Peyer's patch (tissue), 4 donors: ENCODE data around the gene TMEM237. TPM values are rescaled to one million over a fixed set of nuclear protein-coding genes. Genes with fewer than 3 reads are reported as not detected.

Experiments used
- DNase-seq, 3 donors: peaks; one replicate each; pipeline ENCODE4 v3.0.0-alpha.2; 2017 to 2019
- H3K27ac ChIP-seq, 4 donors: fragments of 200-600 bp; sonication (generic); one replicate each; pipeline ENCODE4 v1.5.1; 2016 to 2019
- H3K27me3 ChIP-seq, 2 donors: fragments of 200-600 bp; sonication (generic); one replicate each; pipeline ENCODE4 v1.5.1; 2019
- H3K36me3 ChIP-seq, 3 donors: fragments of 200-600 bp; sonication (generic); one replicate each; pipeline ENCODE4 v1.5.1; 2016 to 2019
- H3K4me1 ChIP-seq, 4 donors: fragments of 200-600 bp; sonication (generic); one replicate each; pipeline ENCODE4 v1.5.1; 2016 to 2019
- H3K4me3 ChIP-seq, 4 donors: fragments of 200-600 bp; sonication (generic); 1 replicate in 3 of 4; 2 replicates in 1 of 4; pipeline ENCODE4 v1.5.1; 2016 to 2019; ENCODE audit warnings: mild to moderate bottlenecking in 1 of 4
- H3K9me3 ChIP-seq, 4 donors: fragments of 200-600 bp; sonication (generic); one replicate each; pipeline ENCODE4 v1.5.1; 2016 to 2019; ENCODE audit warnings: mild to moderate bottlenecking in 1 of 4
- POLR2A ChIP-seq, 2 donors: fragments of 450-650 bp; IDR thresholded peaks; one replicate each; pipeline ENCODE4 v1.5.1; 2017; ENCODE audit warnings: antibody characterized with exemption in 2 of 2, mild to moderate bottlenecking in 2 of 2, moderate library complexity in 2 of 2
- total RNA-seq, 4 donors: library from RNA; depleted of rRNA; stranded (reverse); fragments of >200 nt; gene quantifications; one replicate each; pipeline ENCODE4 v1.1.0, GENCODE V29; 2016
- TF ChIP-seq, protein P1 (sequence below), 6 experiments: fragments of 450-650 bp in 4 of 6; fragments of 200-600 bp in 2 of 6; sonication (generic) in 1 of 6; IDR thresholded peaks; one replicate each; pipeline ENCODE4 v1.5.1; 2017 to 2019; ENCODE audit warnings: antibody characterized with exemption in 6 of 6, mild to moderate bottlenecking in 3 of 6, moderate library complexity in 1 of 6

TMEM237 gene
- total RNA-seq, 4 donors from 2014 or later = 2.7 to 13.2 (median 6.0) TPM

DNA sequence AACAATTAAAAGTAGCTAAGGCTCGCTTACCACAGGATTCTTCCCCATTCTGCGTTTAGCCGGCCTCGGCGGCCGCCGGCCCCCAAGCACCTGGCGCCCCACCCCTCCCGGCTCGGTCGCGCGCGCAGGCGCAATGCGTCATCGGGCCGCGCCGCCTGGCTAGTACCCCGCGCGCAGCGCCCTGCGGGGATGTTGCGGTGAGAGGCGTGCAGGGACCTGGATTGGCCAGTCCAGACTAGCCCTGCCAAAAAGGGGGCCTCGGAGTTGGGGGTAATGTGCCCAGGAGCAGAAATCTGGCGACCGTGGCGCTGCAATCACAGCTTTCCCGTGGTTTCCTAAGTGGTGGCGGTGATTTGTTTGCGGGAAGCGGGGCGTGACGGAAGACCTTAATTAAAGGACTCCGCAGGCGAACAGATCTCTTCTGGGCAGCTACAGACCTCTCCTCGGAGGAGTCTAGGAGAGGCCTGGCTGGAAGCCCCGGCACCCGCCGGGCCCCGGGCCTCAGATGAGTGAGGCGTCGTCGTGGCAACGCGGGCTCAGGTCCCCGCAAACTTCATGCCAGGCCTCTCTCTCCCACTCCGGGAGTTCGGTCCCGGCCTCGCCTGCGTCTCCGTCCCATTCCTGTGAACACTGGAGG is 606 bp downstream of the TMEM237 start:
- Histone ChIP-seq H3K4me1 (peaks cover 0 to 4% (median 0%) of the 10 kb centered on the region in 4 donors), H3K27me3 (no peaks in the 10 kb centered on the region), H3K36me3 (no peaks in the 10 kb centered on the region), H3K4me3 (peak overlapping the region; percentile 71 to 91 (median 82)), H3K9me3 (no peaks in the 10 kb centered on the region), H3K27ac (peak overlapping the region; percentile 80 to 83 (median 81))
- TF ChIP-seq, protein P1, sequence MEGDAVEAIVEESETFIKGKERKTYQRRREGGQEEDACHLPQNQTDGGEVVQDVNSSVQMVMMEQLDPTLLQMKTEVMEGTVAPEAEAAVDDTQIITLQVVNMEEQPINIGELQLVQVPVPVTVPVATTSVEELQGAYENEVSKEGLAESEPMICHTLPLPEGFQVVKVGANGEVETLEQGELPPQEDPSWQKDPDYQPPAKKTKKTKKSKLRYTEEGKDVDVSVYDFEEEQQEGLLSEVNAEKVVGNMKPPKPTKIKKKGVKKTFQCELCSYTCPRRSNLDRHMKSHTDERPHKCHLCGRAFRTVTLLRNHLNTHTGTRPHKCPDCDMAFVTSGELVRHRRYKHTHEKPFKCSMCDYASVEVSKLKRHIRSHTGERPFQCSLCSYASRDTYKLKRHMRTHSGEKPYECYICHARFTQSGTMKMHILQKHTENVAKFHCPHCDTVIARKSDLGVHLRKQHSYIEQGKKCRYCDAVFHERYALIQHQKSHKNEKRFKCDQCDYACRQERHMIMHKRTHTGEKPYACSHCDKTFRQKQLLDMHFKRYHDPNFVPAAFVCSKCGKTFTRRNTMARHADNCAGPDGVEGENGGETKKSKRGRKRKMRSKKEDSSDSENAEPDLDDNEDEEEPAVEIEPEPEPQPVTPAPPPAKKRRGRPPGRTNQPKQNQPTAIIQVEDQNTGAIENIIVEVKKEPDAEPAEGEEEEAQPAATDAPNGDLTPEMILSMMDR (IDR thresholded peaks at IDR 0.05) = peak in 3 of 6 experiments; percentile 15 to 45 (median 16)
- TF ChIP-seq POLR2A (IDR thresholded peaks at IDR 0.05) = peak; percentile 21 to 49
- DNase-seq = peak; percentile 74 to 88 (median 88)

DNA sequence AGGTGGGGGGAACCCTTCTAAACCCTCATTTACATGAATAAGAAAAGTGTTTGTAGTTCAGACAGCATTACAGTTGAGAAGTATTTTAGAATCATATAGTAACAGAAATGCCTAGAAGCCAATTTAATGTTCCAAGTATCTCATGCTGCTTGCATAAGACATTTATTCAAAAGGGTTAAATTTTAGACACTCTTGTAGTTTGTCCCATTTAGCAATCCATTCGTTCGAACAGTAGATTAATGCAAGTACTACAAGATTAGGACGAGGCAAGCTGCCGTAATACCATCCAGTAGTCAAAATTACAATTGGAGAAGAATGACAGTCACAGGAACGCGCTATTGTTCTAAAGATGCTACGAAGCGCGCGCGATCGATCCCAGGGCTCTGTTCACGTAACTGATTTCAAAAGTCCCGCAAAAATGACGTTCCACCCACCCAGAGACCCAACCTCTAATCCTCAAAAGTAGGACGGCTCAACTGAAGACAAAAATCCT is 1.2 kb downstream of the TMEM237 start:
- no peaks in the 10 kb centered on the region for H3K9me3 ChIP-seq
- no peaks in the 10 kb centered on the region for H3K27me3 ChIP-seq
- TF ChIP-seq, protein P1 (IDR thresholded peaks at IDR 0.05) = no peak
- no peaks in the 10 kb centered on the region for H3K36me3 ChIP-seq
- peaks cover 0 to 4% (median 0%) of the 10 kb centered on the region in 4 donors for H3K4me1 ChIP-seq
- H3K4me3 ChIP-seq = peak overlapping the region; percentile 71 to 91 (median 82)
- DNase-seq = no peak
- H3K27ac ChIP-seq = peak overlapping the region; percentile 80 to 83 (median 81)

DNA sequence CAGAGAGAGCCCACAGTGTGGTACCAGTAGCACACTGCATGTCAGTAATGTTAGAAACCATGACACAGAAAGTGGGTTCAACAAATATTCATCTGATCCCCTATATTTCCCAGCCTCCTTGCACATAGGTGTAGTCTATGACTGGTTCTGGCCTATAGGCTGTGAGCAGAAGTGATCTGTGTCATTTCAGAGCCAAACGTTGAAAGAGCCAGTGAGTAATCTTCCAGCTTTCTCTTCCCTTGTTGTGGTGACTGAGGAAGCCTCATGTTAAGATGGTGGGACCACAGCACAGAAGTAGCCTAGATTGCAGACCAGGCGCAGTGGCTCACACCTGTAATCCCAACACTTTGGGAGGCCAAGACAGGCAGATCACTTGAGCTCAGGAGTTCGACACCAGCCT is 4.1 kb downstream of the TMEM237 start:
- Histone ChIP-seq H3K4me3 (no peak overlapping the region), H3K27me3 (no peaks in the 10 kb centered on the region), H3K9me3 (no peaks in the 10 kb centered on the region), H3K4me1 (peaks cover 0 to 4% (median 0%) of the 10 kb centered on the region in 4 donors), H3K36me3 (no peaks in the 10 kb centered on the region), H3K27ac (no peak overlapping the region)
- TF ChIP-seq, protein P1 (IDR thresholded peaks at IDR 0.05) = no peak
- no peak for TF ChIP-seq POLR2A (IDR thresholded peaks at IDR 0.05)
- no peak for DNase-seq

DNA sequence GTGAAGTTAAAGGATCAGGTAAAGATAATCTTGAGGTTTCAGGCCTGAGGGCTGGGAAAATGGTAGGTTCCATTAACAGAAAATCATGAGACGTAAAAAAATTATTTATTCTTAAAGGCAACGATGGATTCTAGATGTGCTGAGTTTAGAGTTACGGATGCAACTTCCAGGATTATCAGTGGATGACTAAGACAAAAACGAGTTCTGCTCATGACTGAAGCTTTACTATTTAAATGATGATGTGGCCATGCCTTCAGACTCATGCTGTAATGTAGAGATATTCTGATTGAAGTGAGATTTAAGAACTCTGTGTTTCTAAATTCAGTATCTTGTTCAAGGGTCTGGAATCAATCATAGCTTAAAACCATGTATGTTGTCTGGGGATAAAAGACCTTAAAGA is 5.0 kb downstream of the TMEM237 start:
- TF ChIP-seq, protein P1 (IDR thresholded peaks at IDR 0.05) = no peak
- no peak for TF ChIP-seq POLR2A (IDR thresholded peaks at IDR 0.05)
- Histone ChIP-seq H3K4me3 (no peak overlapping the region), H3K27me3 (no peaks in the 10 kb centered on the region), H3K36me3 (no peaks in the 10 kb centered on the region), H3K9me3 (no peaks in the 10 kb centered on the region), H3K4me1 (no peaks in the 10 kb centered on the region), H3K27ac (no peak overlapping the region)
- DNase-seq = no peak

DNA sequence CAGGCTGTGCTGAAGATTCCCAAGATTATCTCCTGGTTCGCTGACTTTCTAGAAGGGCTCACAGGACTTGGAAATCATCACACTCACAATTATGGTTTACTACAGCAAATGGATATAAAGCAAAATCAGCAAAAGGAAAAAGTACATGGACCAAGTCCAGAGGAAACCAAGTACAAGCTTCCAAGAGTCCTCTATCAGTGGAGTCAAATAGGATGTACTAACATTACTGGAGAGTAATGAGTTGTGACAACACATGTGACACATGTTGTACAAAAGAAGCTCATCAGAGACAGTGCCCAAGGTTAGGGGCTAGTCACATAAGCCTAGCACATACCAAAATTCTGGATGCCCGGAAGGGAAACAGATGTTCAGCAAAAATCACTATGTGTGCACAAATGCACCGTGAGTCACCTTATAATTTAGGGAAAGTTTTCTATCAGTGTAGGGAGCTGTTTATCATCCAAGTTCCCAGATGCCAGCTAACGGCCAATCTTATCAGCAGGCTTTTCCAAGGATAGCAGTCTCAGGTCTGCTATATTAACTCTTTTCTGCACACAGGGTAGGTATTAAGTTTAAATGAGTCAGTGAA is 9.5 kb downstream of the TMEM237 start:
- Histone ChIP-seq H3K27ac (no peak overlapping the region), H3K27me3 (no peaks in the 10 kb centered on the region), H3K9me3 (no peaks in the 10 kb centered on the region), H3K4me3 (no peak overlapping the region), H3K36me3 (peaks cover 0 to 8% (median 0%) of the 10 kb centered on the region in 3 donors), H3K4me1 (no peaks in the 10 kb centered on the region)
- no peak for DNase-seq
- no peak for TF ChIP-seq POLR2A (IDR thresholded peaks at IDR 0.05)
- TF ChIP-seq, protein P1 (IDR thresholded peaks at IDR 0.05) = no peak
